Stomach (tissue), 9 donors: ENCODE data around the gene LAGE3. TPM values are rescaled to one million over a fixed set of nuclear protein-coding genes. Genes with fewer than 3 reads are reported as not detected.

ENCODE experiments used
- DNase-seq, 2 donors: peaks; one replicate each; pipeline versions ENCODE4 v3.0.0 to v3.0.0-alpha.2; 2013 to 2019
- H3K27ac ChIP-seq, 5 donors: fragments of 200-600 bp in 4 of 5; sonication (generic) in 4 of 5; one replicate each; pipeline ENCODE4 v1.5.1; 2013 to 2019; ENCODE audit warnings: mild to moderate bottlenecking in 1 of 5, moderate library complexity in 1 of 5
- H3K27me3 ChIP-seq, 3 donors: fragments of 200-600 bp; sonication (generic); one replicate each; pipeline ENCODE4 v1.5.1; 2017 to 2019; ENCODE audit warnings: mixed run types in 1 of 3
- H3K36me3 ChIP-seq, 4 donors: fragments of 200-600 bp; sonication (generic); 1 replicate in 3 of 4; 2 replicates in 1 of 4; pipeline ENCODE4 v1.5.1; 2016 to 2019
- H3K4me1 ChIP-seq, 4 donors: fragments of 200-600 bp; sonication (generic); one replicate each; pipeline ENCODE4 v1.5.1; 2016 to 2019
- H3K4me3 ChIP-seq, 4 donors: fragments of 200-600 bp; sonication (generic) in 3 of 4; one replicate each; pipeline ENCODE4 v1.5.1; 2016 to 2019; ENCODE audit warnings: mild to moderate bottlenecking in 1 of 4
- H3K9me3 ChIP-seq, 4 donors: fragments of 200-600 bp; sonication (generic); one replicate each; pipeline ENCODE4 v1.5.1; 2016 to 2019
- CTCF ChIP-seq, 7 experiments: fragments of 450-650 bp in 4 of 7; fragments of 200-600 bp in 3 of 7; sonication (generic) in 3 of 7; IDR thresholded peaks; one replicate each; pipeline ENCODE4 v1.5.1; 2016 to 2019; ENCODE audit warnings: antibody characterized with exemption in 7 of 7, control low read depth in 2 of 7, mild to moderate bottlenecking in 1 of 7
- EP300 ChIP-seq: sonication (generic); formaldehyde crosslinking; IDR thresholded peaks from one replicate; pipeline ENCODE4 v1.6.1; 2017; ENCODE audit warnings: antibody characterized with exemption
- POLR2A ChIP-seq, 4 donors: fragments of 450-650 bp; IDR thresholded peaks; one replicate each; pipeline ENCODE4 v1.6.1; 2016; ENCODE audit warnings: antibody characterized with exemption in 4 of 4, control low read depth in 2 of 4, mild to moderate bottlenecking in 1 of 4, moderate library complexity in 1 of 4
- POLR2AphosphoS5 ChIP-seq, 3 donors: sonication (generic); formaldehyde crosslinking; IDR thresholded peaks; one replicate each; pipeline ENCODE4 v1.6.1; 2016; ENCODE audit warnings: antibody characterized with exemption in 3 of 3
- WGBS, 5 donors: extraction: QIAGEN DNeasy Blood & Tissue Kit in 3 of 5; methylation state at CpG; one replicate each; pipeline versions ENCODE4 v1.1.5 to v1.1.7; 2013 to 2018; 5-methylcytosine and 5-hydroxymethylcytosine counted together
- intact Hi-C: fragments of 100-400 bp; cut with DNase I; formaldehyde crosslinking; loops from one replicate; pipeline ENCODE4 v1.15.1; 2023; ENCODE audit warnings: low total_unique reads
- polyA plus RNA-seq, 3 donors: library from polyadenylated mRNA; stranded (reverse); fragments of 200-250 nt; gene quantifications; one replicate each; pipeline ENCODE4 v1.2.3, GENCODE V29; 2013
- total RNA-seq, 5 donors: library from RNA; depleted of rRNA; stranded (reverse); fragments of >200 nt; gene quantifications; one replicate each; pipeline versions ENCODE4 v1.1.0 to v1.2.3, GENCODE V29; 2014 to 2016
- donor health status: healthy with polysubstance abuse.
- donor health status: Bipolar disorder and iron deficiency.
- donor health status: healthy.

LAGE3 gene
- total and polyA plus RNA-seq, 8 donors = 2.7 to 29.0 (median 8.4) TPM; not detected in 1

GRCh38 chrX:154436983-154437752 is 41.9 kb downstream of the LAGE3 start, which contains the start of gene GDI1:
Gene GDI1, plus strand, starts transcription at chrX:154437154. Its CDS starts 101 bp downstream, at chrX:154437255.
- peak in 2 of 3 donors; percentile 26 to 39 for TF ChIP-seq POLR2AphosphoS5 (IDR thresholded peaks at IDR 0.05)
- TF ChIP-seq CTCF (IDR thresholded peaks at IDR 0.05) = no peak
- no peak for TF ChIP-seq EP300
- Histone ChIP-seq H3K27me3 (no peaks in the 10 kb centered on the region), H3K4me1 (peaks cover 0 to 40% (median 18%) of the 10 kb centered on the region in 4 donors), H3K36me3 (peaks cover 2 to 77% (median 59%) of the 10 kb centered on the region in 4 donors), H3K9me3 (peaks cover 0 to 3% (median 0%) of the 10 kb centered on the region in 4 donors), H3K4me3 (peak within 1 kb of the TSS; percentile 70 to 88 (median 76)), H3K27ac (peak within 1 kb of the TSS; percentile 81 to 95 (median 87))
- intact Hi-C loops = no loop called here
- peak; percentile 43 to 78 for DNase-seq
- 0 to 39% (median 1%) methylated on average over 3 to 57 of the region's 93 CpGs for WGBS, 5 donors

- intact Hi-C loops = no loop called here
- Histone ChIP-seq H3K4me3 (peak overlapping the region; percentile 70 to 88 (median 76)), H3K27me3 (no peaks in the 10 kb centered on the region), H3K9me3 (peaks cover 0 to 3% (median 0%) of the 10 kb centered on the region in 4 donors), H3K36me3 (peaks cover 4 to 73% (median 58%) of the 10 kb centered on the region in 4 donors), H3K27ac (peak overlapping the region; percentile 81 to 95 (median 87)), H3K4me1 (peaks cover 0 to 47% (median 19%) of the 10 kb centered on the region in 4 donors)
- 7 to 43% (median 34%) methylated on average over 9 to 41 of the region's 78 CpGs for WGBS, 5 donors
- peak in 1 of 2 donors; percentile 71 for DNase-seq
- TF ChIP-seq POLR2AphosphoS5 (IDR thresholded peaks at IDR 0.05) (no peak), POLR2A (IDR thresholded peaks at IDR 0.05) (no peak), CTCF (IDR thresholded peaks at IDR 0.05) (no peak), EP300 (no peak)
Measured at GRCh38 chrX:154436374-154436982, 42.6 kb downstream of the LAGE3 start.

GRCh38 chrX:154435171-154435733 is 43.8 kb downstream of the LAGE3 start:
- no peak for DNase-seq
- H3K9me3 ChIP-seq = peaks cover 0 to 3% (median 0%) of the 10 kb centered on the region in 4 donors
- no peak overlapping the region for H3K27ac ChIP-seq
- H3K36me3 ChIP-seq = peaks cover 4 to 60% (median 47%) of the 10 kb centered on the region in 4 donors
- TF ChIP-seq POLR2A (IDR thresholded peaks at IDR 0.05) (no peak), POLR2AphosphoS5 (IDR thresholded peaks at IDR 0.05) (no peak), CTCF (IDR thresholded peaks at IDR 0.05) (no peak), EP300 (no peak)
- 90 to 97% (median 92%) methylated on average over 13 to 19 of the region's 19 CpGs for WGBS, 5 donors
- peaks cover 0 to 54% (median 24%) of the 10 kb centered on the region in 4 donors for H3K4me1 ChIP-seq
- H3K27me3 ChIP-seq = no peaks in the 10 kb centered on the region
- no peak overlapping the region for H3K4me3 ChIP-seq
- intact Hi-C loops = no loop called here
